ENCODE results near the gene GCK.
"Not testable (repeated sequence)": the region's sequence is repeated elsewhere in the genome, so short reads cannot be mapped to it uniquely, and the experiment has no call there.

Gene GCK

GRCh38 chr7:44213206-44213876, 24.1 kb upstream of the GCK start:
- H3K9me3 ChIP-seq (ENCODE audit: control insufficient read depth in 1 of 2, low read length in 2 of 2) = no peaks in the 10 kb centered on the region
- no peak overlapping the region for H3K4me3 ChIP-seq (ENCODE audit: low read depth in 1 of 2, low read length in 2 of 2)
- H3K27ac ChIP-seq (ENCODE audit: low read length) = no peak overlapping the region
- no peaks in the 10 kb centered on the region for H3K27me3 ChIP-seq (ENCODE audit: low read depth, low read length)
- peaks cover 38 to 56% of the 10 kb centered on the region in 2 donors for H3K36me3 ChIP-seq (ENCODE audit: control insufficient read depth in 1 of 2, insufficient read depth in 2 of 2, low read length in 2 of 2)
- H3K4me1 ChIP-seq (ENCODE audit: control insufficient read depth in 1 of 2, insufficient read depth in 2 of 2, low read length in 2 of 2) = no peaks in the 10 kb centered on the region

GRCh38 chr7:44212581-44213184, 23.4 kb upstream of the GCK start:
- no peak overlapping the region for H3K27ac ChIP-seq (ENCODE audit: low read length)

GRCh38 chr7:44212018-44212417, 22.8 kb upstream of the GCK start:
- Histone ChIP-seq H3K27me3 (ENCODE audit: low read depth, low read length) (no peaks in the 10 kb centered on the region), H3K4me3 (ENCODE audit: low read depth in 1 of 2, low read length in 2 of 2) (no peak overlapping the region), H3K27ac (ENCODE audit: low read length) (no peak overlapping the region), H3K9me3 (ENCODE audit: control insufficient read depth in 1 of 2, low read length in 2 of 2) (no peaks in the 10 kb centered on the region), H3K36me3 (ENCODE audit: control insufficient read depth in 1 of 2, insufficient read depth in 2 of 2, low read length in 2 of 2) (peaks cover 48 to 69% of the 10 kb centered on the region in 2 donors), H3K4me1 (ENCODE audit: control insufficient read depth in 1 of 2, insufficient read depth in 2 of 2, low read length in 2 of 2) (no peaks in the 10 kb centered on the region)

More at GRCh38 chr7:44212581-44213184, 23.4 kb upstream of the GCK start:
- Histone ChIP-seq H3K4me1 (ENCODE audit: control insufficient read depth in 1 of 2, insufficient read depth in 2 of 2, low read length in 2 of 2) (no peaks in the 10 kb centered on the region), H3K9me3 (ENCODE audit: control insufficient read depth in 1 of 2, low read length in 2 of 2) (no peaks in the 10 kb centered on the region), H3K36me3 (ENCODE audit: control insufficient read depth in 1 of 2, insufficient read depth in 2 of 2, low read length in 2 of 2) (peaks cover 43 to 62% of the 10 kb centered on the region in 2 donors), H3K4me3 (ENCODE audit: low read depth in 1 of 2, low read length in 2 of 2) (no peak overlapping the region), H3K27me3 (ENCODE audit: low read depth, low read length) (no peaks in the 10 kb centered on the region)

- no peaks in the 10 kb centered on the region for H3K4me1 ChIP-seq (ENCODE audit: control insufficient read depth in 1 of 2, insufficient read depth in 2 of 2, low read length in 2 of 2)
- peaks cover 56 to 77% of the 10 kb centered on the region in 2 donors for H3K36me3 ChIP-seq (ENCODE audit: control insufficient read depth in 1 of 2, insufficient read depth in 2 of 2, low read length in 2 of 2)
- no peak overlapping the region for H3K4me3 ChIP-seq (ENCODE audit: low read depth in 1 of 2, low read length in 2 of 2)
- H3K9me3 ChIP-seq (ENCODE audit: control insufficient read depth in 1 of 2, low read length in 2 of 2) = no peaks in the 10 kb centered on the region
- H3K27ac ChIP-seq (ENCODE audit: low read length) = no peak overlapping the region
- H3K27me3 ChIP-seq (ENCODE audit: low read depth, low read length) = no peaks in the 10 kb centered on the region
These were observed 22.0 kb upstream of the GCK start for GRCh38 chr7:44211126-44211675.

- Histone ChIP-seq H3K27me3 (ENCODE audit: low read depth, low read length) (no peaks in the 10 kb centered on the region), H3K4me3 (ENCODE audit: low read depth in 1 of 2, low read length in 2 of 2) (no peak overlapping the region), H3K4me1 (ENCODE audit: control insufficient read depth in 1 of 2, insufficient read depth in 2 of 2, low read length in 2 of 2) (no peaks in the 10 kb centered on the region), H3K27ac (ENCODE audit: low read length) (no peak overlapping the region), H3K36me3 (ENCODE audit: control insufficient read depth in 1 of 2, insufficient read depth in 2 of 2, low read length in 2 of 2) (peaks cover 65 to 86% of the 10 kb centered on the region in 2 donors), H3K9me3 (ENCODE audit: control insufficient read depth in 1 of 2, low read length in 2 of 2) (no peaks in the 10 kb centered on the region)
These were observed 20.9 kb upstream of the GCK start for GRCh38 chr7:44210107-44210506.

GRCh38 chr7:44208085-44208484, 18.8 kb upstream of the GCK start:
- H3K9me3 ChIP-seq (ENCODE audit: control insufficient read depth in 1 of 2, low read length in 2 of 2) = no peaks in the 10 kb centered on the region
- peaks cover 68 to 90% of the 10 kb centered on the region in 2 donors for H3K36me3 ChIP-seq (ENCODE audit: control insufficient read depth in 1 of 2, insufficient read depth in 2 of 2, low read length in 2 of 2)
- H3K27ac ChIP-seq (ENCODE audit: low read length) = no peak overlapping the region
- H3K4me3 ChIP-seq (ENCODE audit: low read depth in 1 of 2, low read length in 2 of 2) = no peak overlapping the region
- no peaks in the 10 kb centered on the region for H3K4me1 ChIP-seq (ENCODE audit: control insufficient read depth in 1 of 2, insufficient read depth in 2 of 2, low read length in 2 of 2)
- no peaks in the 10 kb centered on the region for H3K27me3 ChIP-seq (ENCODE audit: low read depth, low read length)

GRCh38 chr7:44206008-44206407, 16.8 kb upstream of the GCK start:
- peaks cover 54 to 69% of the 10 kb centered on the region in 2 donors for H3K36me3 ChIP-seq (ENCODE audit: control insufficient read depth in 1 of 2, insufficient read depth in 2 of 2, low read length in 2 of 2)
- peaks cover 10 to 13% of the 10 kb centered on the region in 2 donors for H3K4me1 ChIP-seq (ENCODE audit: control insufficient read depth in 1 of 2, insufficient read depth in 2 of 2, low read length in 2 of 2)
- no peaks in the 10 kb centered on the region for H3K9me3 ChIP-seq (ENCODE audit: control insufficient read depth in 1 of 2, low read length in 2 of 2)
- no peak overlapping the region for H3K27ac ChIP-seq (ENCODE audit: low read length)
- H3K4me3 ChIP-seq (ENCODE audit: low read depth in 1 of 2, low read length in 2 of 2) = no peak overlapping the region
- H3K27me3 ChIP-seq (ENCODE audit: low read depth, low read length) = no peaks in the 10 kb centered on the region

GRCh38 chr7:44201813-44202212, 12.6 kb upstream of the GCK start:
- Histone ChIP-seq H3K36me3 (ENCODE audit: control insufficient read depth in 1 of 2, insufficient read depth in 2 of 2, low read length in 2 of 2) (peaks cover 18 to 30% of the 10 kb centered on the region in 2 donors), H3K27ac (ENCODE audit: low read length) (no peak overlapping the region), H3K9me3 (ENCODE audit: control insufficient read depth in 1 of 2, low read length in 2 of 2) (no peaks in the 10 kb centered on the region), H3K4me3 (ENCODE audit: low read depth in 1 of 2, low read length in 2 of 2) (peak overlapping the region; percentile 60 to 92), H3K27me3 (ENCODE audit: low read depth, low read length) (no peaks in the 10 kb centered on the region), H3K4me1 (ENCODE audit: control insufficient read depth in 1 of 2, insufficient read depth in 2 of 2, low read length in 2 of 2) (peaks cover 10 to 13% of the 10 kb centered on the region in 2 donors)

- H3K9me3 ChIP-seq (ENCODE audit: control insufficient read depth in 1 of 2, low read length in 2 of 2) = no peaks in the 10 kb centered on the region
- H3K36me3 ChIP-seq (ENCODE audit: control insufficient read depth in 1 of 2, insufficient read depth in 2 of 2, low read length in 2 of 2) = peaks cover 9 to 20% of the 10 kb centered on the region in 2 donors
- no peaks in the 10 kb centered on the region for H3K27me3 ChIP-seq (ENCODE audit: low read depth, low read length)
- no peak within 1 kb of the TSS for H3K27ac ChIP-seq (ENCODE audit: low read length)
- peaks cover 10 to 13% of the 10 kb centered on the region in 2 donors for H3K4me1 ChIP-seq (ENCODE audit: control insufficient read depth in 1 of 2, insufficient read depth in 2 of 2, low read length in 2 of 2)
- H3K4me3 ChIP-seq (ENCODE audit: low read depth in 1 of 2, low read length in 2 of 2) = peak within 1 kb of the TSS; percentile 60 to 92
These were observed 11.6 kb upstream of the GCK start, which contains the start of gene YKT6 for GRCh38 chr7:44200699-44201461. YKT6 (plus strand) TSS chr7:44200978; CDS start chr7:44201136, 158 bp downstream.

- not testable (repeated sequence) for H3K27ac ChIP-seq (ENCODE audit: low read length); H3K4me3 ChIP-seq (ENCODE audit: low read depth in 1 of 2, low read length in 2 of 2); H3K27me3 ChIP-seq (ENCODE audit: low read depth, low read length); H3K9me3 ChIP-seq (ENCODE audit: control insufficient read depth in 1 of 2, low read length in 2 of 2)
- Histone ChIP-seq H3K4me1 (ENCODE audit: control insufficient read depth in 1 of 2, insufficient read depth in 2 of 2, low read length in 2 of 2) (peaks cover 10 to 13% of the 10 kb centered on the region in 2 donors), H3K36me3 (ENCODE audit: control insufficient read depth in 1 of 2, insufficient read depth in 2 of 2, low read length in 2 of 2) (peaks cover 4 to 14% of the 10 kb centered on the region in 2 donors)
These were observed 10.9 kb upstream of the GCK start for GRCh38 chr7:44200163-44200562.

- Histone ChIP-seq H3K4me1 (ENCODE audit: control insufficient read depth in 1 of 2, insufficient read depth in 2 of 2, low read length in 2 of 2) (peaks cover 8 to 10% of the 10 kb centered on the region in 2 donors), H3K4me3 (ENCODE audit: low read depth in 1 of 2, low read length in 2 of 2) (no peak overlapping the region), H3K36me3 (ENCODE audit: control insufficient read depth in 1 of 2, insufficient read depth in 2 of 2, low read length in 2 of 2) (no peaks in the 10 kb centered on the region), H3K27ac (ENCODE audit: low read length) (no peak overlapping the region), H3K9me3 (ENCODE audit: control insufficient read depth in 1 of 2, low read length in 2 of 2) (no peaks in the 10 kb centered on the region), H3K27me3 (ENCODE audit: low read depth, low read length) (no peaks in the 10 kb centered on the region)
These were observed 8.2 kb upstream of the GCK start for GRCh38 chr7:44197474-44197873.
